Duodenal mucosa (tissue), 2 donors: ENCODE measurements around the gene MRPL40.
A peak's percentile ranks its signal among the peaks of the same experiment; 100 is the strongest.

ENCODE experiments used
- H3K27ac ChIP-seq: one replicate; pipeline ENCODE4 v1.7.0; 2013; ENCODE audit warnings: low read depth, low read length
- H3K27me3 ChIP-seq, 2 donors: one replicate each; pipeline ENCODE4 v1.7.0; 2013; ENCODE audit warnings: low read length in 2 of 2, control low read depth in 1 of 2; ENCODE audit not compliant: insufficient read depth in 2 of 2, control insufficient read depth in 1 of 2
- H3K36me3 ChIP-seq, 2 donors: one replicate each; pipeline ENCODE4 v1.7.0; 2013; ENCODE audit warnings: low read length in 2 of 2, control low read depth in 1 of 2; ENCODE audit not compliant: insufficient read depth in 2 of 2, control insufficient read depth in 1 of 2
- H3K4me1 ChIP-seq, 2 donors: one replicate each; pipeline ENCODE4 v1.7.0; 2013; ENCODE audit warnings: low read length in 2 of 2, control low read depth in 1 of 2; ENCODE audit not compliant: insufficient read depth in 2 of 2, control insufficient read depth in 1 of 2
- H3K4me3 ChIP-seq, 2 donors: one replicate each; pipeline ENCODE4 v1.7.0; 2013; ENCODE audit warnings: low read length in 2 of 2, low read depth in 1 of 2
- H3K9ac ChIP-seq, 2 donors: one replicate each; pipeline ENCODE4 v1.7.0; 2013; ENCODE audit warnings: low read length in 2 of 2, low read depth in 1 of 2
- H3K9me3 ChIP-seq, 2 donors: one replicate each; pipeline ENCODE4 v1.7.0; 2013; ENCODE audit warnings: low read length in 2 of 2, control low read depth in 1 of 2; ENCODE audit not compliant: control insufficient read depth in 1 of 2

Gene MRPL40

GRCh38 chr22:19479355-19480172, 47.2 kb downstream of the MRPL40 start, which contains the start of gene CDC45:
CDC45 (plus strand) TSS chr22:19479920; CDS start chr22:19479969, 49 bp downstream.
- H3K36me3 ChIP-seq = peaks cover 0 to 17% of the 10 kb centered on the region in 2 donors
- H3K27me3 ChIP-seq = no peaks in the 10 kb centered on the region
- H3K9ac ChIP-seq = peak within 1 kb of the TSS; percentile 71 to 92
- peaks cover 9 to 17% of the 10 kb centered on the region in 2 donors for H3K4me1 ChIP-seq
- no peaks in the 10 kb centered on the region for H3K9me3 ChIP-seq
- H3K4me3 ChIP-seq = peak within 1 kb of the TSS; percentile 90 to 99
- peak within 1 kb of the TSS; percentile 88 for H3K27ac ChIP-seq

DNA sequence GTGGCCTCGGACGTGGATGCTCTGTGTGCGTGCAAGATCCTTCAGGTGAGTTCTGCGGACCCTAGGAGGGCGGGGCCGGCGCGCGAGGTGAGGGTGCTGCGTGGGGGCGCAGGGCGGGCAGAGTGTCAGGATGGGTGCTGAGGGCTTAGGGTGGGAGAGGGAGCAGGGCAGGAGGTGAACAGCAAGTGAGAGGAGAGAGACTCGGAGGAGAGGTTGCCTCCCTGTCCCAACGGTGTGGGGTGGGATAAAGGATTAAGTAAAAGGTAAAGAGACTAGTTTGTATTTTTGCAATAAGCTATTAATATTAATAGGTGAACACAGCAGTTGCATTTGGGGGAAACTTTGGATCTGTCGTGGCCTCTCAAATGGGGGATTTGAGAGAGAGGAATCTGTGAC, 47.8 kb downstream of the MRPL40 start:
- Histone ChIP-seq H3K27me3 (no peaks in the 10 kb centered on the region), H3K4me1 (peaks cover 9 to 17% of the 10 kb centered on the region in 2 donors), H3K4me3 (peak overlapping the region; percentile 76 to 90), H3K9me3 (no peaks in the 10 kb centered on the region), H3K36me3 (peaks cover 0 to 11% of the 10 kb centered on the region in 2 donors), H3K9ac (peak overlapping the region in 1 of 2 donors; percentile 31), H3K27ac (no peak overlapping the region)

- Histone ChIP-seq H3K9me3 (no peaks in the 10 kb centered on the region), H3K4me1 (peaks cover 9 to 17% of the 10 kb centered on the region in 2 donors), H3K4me3 (peak overlapping the region; percentile 76 to 90), H3K9ac (no peak overlapping the region), H3K36me3 (peaks cover 0 to 8% of the 10 kb centered on the region in 2 donors), H3K27me3 (no peaks in the 10 kb centered on the region), H3K27ac (no peak overlapping the region)
Measured at GRCh38 chr22:19480789-19481188, 48.4 kb downstream of the MRPL40 start.

DNA sequence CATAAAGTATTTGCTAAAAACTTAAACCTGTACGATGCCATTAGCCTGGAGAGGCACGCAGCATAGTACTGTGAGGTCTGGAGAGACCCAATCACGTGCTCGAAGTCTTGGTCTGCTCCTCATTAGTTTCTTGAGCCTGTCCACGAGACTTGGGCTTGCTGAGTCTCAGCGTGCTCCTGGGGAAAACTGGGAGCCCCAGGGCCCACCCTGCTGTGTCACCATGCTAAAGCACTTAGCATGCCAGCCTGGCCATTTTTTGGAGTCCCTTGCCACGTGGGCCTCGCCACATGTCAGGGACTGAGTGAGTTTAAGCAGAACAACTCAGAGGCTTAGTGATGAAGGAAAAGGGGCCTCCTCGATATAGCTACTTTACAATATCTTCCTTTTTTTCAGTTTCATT, 50.0 kb downstream of the MRPL40 start:
- no peaks in the 10 kb centered on the region for H3K9me3 ChIP-seq
- H3K27me3 ChIP-seq = no peaks in the 10 kb centered on the region
- H3K36me3 ChIP-seq = peaks cover 0 to 3% of the 10 kb centered on the region in 2 donors
- H3K9ac ChIP-seq = no peak overlapping the region
- H3K27ac ChIP-seq = no peak overlapping the region
- peaks cover 6 to 13% of the 10 kb centered on the region in 2 donors for H3K4me1 ChIP-seq
- H3K4me3 ChIP-seq = no peak overlapping the region

DNA sequence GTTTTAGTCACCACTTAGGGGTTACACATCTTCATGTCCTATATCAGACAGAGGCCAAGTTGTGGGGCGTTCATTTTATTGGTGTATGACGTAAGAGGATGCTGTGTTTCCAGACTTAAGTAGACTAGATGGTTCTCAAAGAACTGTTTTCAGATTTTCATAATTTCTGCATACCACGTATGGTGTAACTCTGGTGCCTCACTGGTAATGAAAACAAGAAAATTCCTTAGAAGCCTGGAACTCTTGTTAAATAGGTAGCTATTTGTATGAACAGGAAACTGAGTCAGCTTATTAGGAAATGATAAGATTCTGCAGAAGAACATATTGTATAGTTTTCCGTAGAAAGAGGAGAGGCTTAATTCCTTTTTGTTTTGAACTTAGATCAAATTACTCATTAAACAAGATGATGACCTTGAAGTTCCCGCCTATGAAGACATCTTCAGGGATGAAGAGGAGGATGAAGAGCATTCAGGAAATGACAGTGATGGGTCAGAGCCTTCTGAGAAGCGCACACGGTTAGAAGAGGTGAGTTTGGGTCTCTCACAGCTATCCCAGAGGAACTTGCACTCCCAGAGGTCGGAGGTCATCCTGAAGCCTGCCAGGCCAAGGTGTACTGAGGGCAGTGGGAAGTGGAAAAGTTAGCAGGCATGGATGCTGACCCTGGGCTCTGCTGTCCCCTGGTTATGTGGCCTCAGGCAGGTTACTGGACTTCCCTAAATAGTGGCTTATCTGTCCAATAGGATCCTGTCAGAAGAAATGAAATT, 51.3 kb downstream of the MRPL40 start:
- no peak overlapping the region for H3K27ac ChIP-seq
- H3K4me1 ChIP-seq = peaks cover 0 to 6% of the 10 kb centered on the region in 2 donors
- H3K36me3 ChIP-seq = peaks cover 0 to 7% of the 10 kb centered on the region in 2 donors
- H3K27me3 ChIP-seq = no peaks in the 10 kb centered on the region
- H3K4me3 ChIP-seq = no peak overlapping the region
- no peaks in the 10 kb centered on the region for H3K9me3 ChIP-seq
- no peak overlapping the region for H3K9ac ChIP-seq
